ENCODE data around the gene CCDC88C. TPM values are rescaled to one million over a fixed set of nuclear protein-coding genes. Genes with fewer than 3 reads are reported as not detected.
A peak's percentile ranks its signal among the peaks of the same experiment; 100 is the strongest.

CCDC88C gene
- polyA plus RNA-seq, 1 donor (not counting 4 experiments of a cell fraction or from before 2014, with no cell fraction given): 2.4 TPM

DNA sequence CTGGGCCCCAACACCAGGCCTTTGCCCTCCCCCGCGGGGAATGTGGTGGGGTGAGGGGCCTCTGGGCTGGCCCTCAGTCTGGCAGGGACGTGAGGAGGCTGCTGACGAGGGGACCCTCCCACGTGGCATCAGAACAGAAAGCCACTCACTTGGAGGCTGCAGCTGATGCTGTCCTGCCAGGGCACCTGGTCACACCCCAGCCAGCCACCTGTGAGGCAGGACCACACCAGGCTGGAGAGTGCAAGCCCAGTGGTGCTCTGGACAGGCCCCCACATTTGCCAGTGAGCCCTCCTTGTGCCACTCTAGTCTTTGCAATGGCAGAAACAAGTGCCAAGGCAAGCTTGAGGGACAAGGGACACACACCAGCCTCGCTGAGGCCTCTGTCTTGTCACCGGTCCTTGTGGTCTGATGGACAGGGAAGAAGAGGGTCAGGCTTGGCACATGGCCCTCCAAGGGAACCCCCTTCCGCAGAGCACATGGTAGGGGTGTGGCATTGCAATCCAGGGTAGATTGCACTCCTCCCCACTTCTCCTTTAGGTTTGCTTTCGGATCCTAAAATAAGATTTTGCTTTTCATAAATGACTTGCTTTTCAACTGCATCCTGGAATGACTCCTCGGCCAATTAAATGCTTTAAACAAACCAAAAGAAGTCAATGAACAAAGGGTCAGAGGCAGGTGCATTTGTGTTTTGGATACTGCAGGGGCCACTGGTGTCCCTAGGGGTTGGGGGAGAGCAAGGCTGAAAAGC lies 53.7 kb downstream of the CCDC88C start:
- no peak for TF ChIP-seq EZH2 (IDR thresholded peaks at IDR 0.05; ENCODE audit: low read length)
- TF ChIP-seq CTCF (optimal IDR thresholded peaks at IDR 0.05 in 1 of 3, IDR thresholded peaks at IDR 0.05 in 1 of 3, conservative IDR thresholded peaks at IDR 0.05 in 1 of 3; ENCODE audit: extremely low read depth in 1 of 3, insufficient read depth in 2 of 3, low read length in 3 of 3): no peak
- FAIRE-seq: no peak
- no peak overlapping the region for H3K9ac ChIP-seq (ENCODE audit: control insufficient read depth, extremely low read depth, insufficient read depth, low read length)

GRCh38 chr14:91361233-91361811 lies 56.3 kb downstream of the CCDC88C start:
- TF ChIP-seq EZH2 (IDR thresholded peaks at IDR 0.05; ENCODE audit: low read length) (no peak), CTCF (optimal IDR thresholded peaks at IDR 0.05 in 1 of 3, IDR thresholded peaks at IDR 0.05 in 1 of 3, conservative IDR thresholded peaks at IDR 0.05 in 1 of 3; ENCODE audit: extremely low read depth in 1 of 3, insufficient read depth in 2 of 3, low read length in 3 of 3) (no peak)
- Histone ChIP-seq H3K9me3 (ENCODE audit: control insufficient read depth, low read depth, low read length) (no peaks in the 10 kb centered on the region), H3K9me1 (ENCODE audit: control insufficient read depth, extremely low read depth, insufficient read depth, low read length) (no peaks in the 10 kb centered on the region), H3K4me1 (ENCODE audit: control insufficient read depth, extremely low read depth, insufficient read depth, low read length) (peaks cover 14% of the 10 kb centered on the region), H4K20me1 (ENCODE audit: control insufficient read depth, extremely low read depth, insufficient read depth, low read length) (no peaks in the 10 kb centered on the region), H3K36me3 (ENCODE audit: control insufficient read depth in 2 of 2, extremely low read depth in 1 of 2, insufficient read depth in 2 of 2, low read length in 2 of 2) (no peaks in the 10 kb centered on the region), H3K27ac (ENCODE audit: control insufficient read depth, insufficient read depth, low read length) (peak overlapping the region; percentile 10), H2AFZ (ENCODE audit: control insufficient read depth, low read length) (peak overlapping the region; percentile 34), H3K79me2 (ENCODE audit: control insufficient read depth, insufficient read depth, low read length) (no peaks in the 10 kb centered on the region), H3K9ac (ENCODE audit: control insufficient read depth, extremely low read depth, insufficient read depth, low read length) (no peak overlapping the region), H3K4me3 (ENCODE audit: control insufficient read depth in 2 of 3, extremely low read depth in 1 of 3, insufficient read depth in 2 of 3, low read depth in 1 of 3, low read length in 3 of 3) (no peak overlapping the region), H3K27me3 (ENCODE audit: control insufficient read depth, extremely low read depth, insufficient read depth, low read length) (no peaks in the 10 kb centered on the region), H3K4me2 (ENCODE audit: control insufficient read depth, extremely low read depth, insufficient read depth, low read depth, low read length) (peak overlapping the region; percentile 37)
- dilution Hi-C loops (cut with MboI; ENCODE audit: extremely low pct_ligation_motif_present, low sequenced_read_pairs): no loop called here
- DNase-seq (ENCODE audit: low read depth, low spot score): no peak
- FAIRE-seq: no peak

More for the DNA sequence above, 53.7 kb downstream of the CCDC88C start:
- Histone ChIP-seq H3K36me3 (ENCODE audit: control insufficient read depth in 2 of 2, extremely low read depth in 1 of 2, insufficient read depth in 2 of 2, low read length in 2 of 2) (no peaks in the 10 kb centered on the region), H3K79me2 (ENCODE audit: control insufficient read depth, insufficient read depth, low read length) (no peaks in the 10 kb centered on the region), H2AFZ (ENCODE audit: control insufficient read depth, low read length) (no peak overlapping the region), H3K27ac (ENCODE audit: control insufficient read depth, insufficient read depth, low read length) (no peak overlapping the region), H3K4me2 (ENCODE audit: control insufficient read depth, extremely low read depth, insufficient read depth, low read depth, low read length) (no peak overlapping the region), H3K4me3 (ENCODE audit: control insufficient read depth in 2 of 3, extremely low read depth in 1 of 3, insufficient read depth in 2 of 3, low read depth in 1 of 3, low read length in 3 of 3) (no peak overlapping the region), H3K9me3 (ENCODE audit: control insufficient read depth, low read depth, low read length) (no peaks in the 10 kb centered on the region), H3K9me1 (ENCODE audit: control insufficient read depth, extremely low read depth, insufficient read depth, low read length) (no peaks in the 10 kb centered on the region), H4K20me1 (ENCODE audit: control insufficient read depth, extremely low read depth, insufficient read depth, low read length) (no peaks in the 10 kb centered on the region), H3K27me3 (ENCODE audit: control insufficient read depth, extremely low read depth, insufficient read depth, low read length) (no peaks in the 10 kb centered on the region), H3K4me1 (ENCODE audit: control insufficient read depth, extremely low read depth, insufficient read depth, low read length) (peaks cover 14% of the 10 kb centered on the region)
- DNase-seq (ENCODE audit: low read depth, low spot score): no peak
- dilution Hi-C loops (cut with MboI; ENCODE audit: extremely low pct_ligation_motif_present, low sequenced_read_pairs): no loop called here

All from keratinocyte (primary cell).